ENCODE data around the gene PRKCE. TPM values are rescaled to one million over a fixed set of nuclear protein-coding genes. Genes with fewer than 3 reads are reported as not detected.

PRKCE gene
- total and polyA plus RNA-seq, 7 experiments from 2014 or later, result 1.4 to 37.9 (median 19.5) TPM

- no peak for ATAC-seq
- H3K36me3 Mint-ChIP-seq, result peaks cover 17 to 45% (median 32%) of the 10 kb centered on the region in 5 donors
- ChIA-PET CTCF (no interaction called here), POLR2A (no interaction called here)
- peaks cover 0 to 23% (median 0%) of the 10 kb centered on the region in 7 donors for H3K4me1 Mint-ChIP-seq
- H3K27me3 ChIP-seq (ENCODE audit: control insufficient read depth in 2 of 2, insufficient read depth in 2 of 2, low read length in 2 of 2), result no peaks in the 10 kb centered on the region
- H3K4me3 ChIP-seq (ENCODE audit: low read length), result no peak overlapping the region
- H3K27ac Mint-ChIP-seq, result no peak overlapping the region
- intact Hi-C loops (cut with micrococcal nuclease), result no loop called here
- no peaks in the 10 kb centered on the region for H3K27me3 Mint-ChIP-seq
- H3K36me3 ChIP-seq (ENCODE audit: control insufficient read depth in 2 of 3, insufficient read depth in 3 of 3, low read length in 3 of 3), result no peaks in the 10 kb centered on the region
- no peaks in the 10 kb centered on the region for H3K9me3 ChIP-seq (ENCODE audit: control insufficient read depth in 2 of 3, low read length in 3 of 3)
- no peak for DNase-seq
- H3K9me3 Mint-ChIP-seq, result peaks cover 3 to 29% (median 13%) of the 10 kb centered on the region in 11 donors
- H3K27ac ChIP-seq (ENCODE audit: low read depth, low read length), result no peak overlapping the region
- H3K4me1 ChIP-seq (ENCODE audit: control insufficient read depth in 2 of 2, insufficient read depth in 2 of 2, low read length in 2 of 2), result no peaks in the 10 kb centered on the region
- H3K4me3 Mint-ChIP-seq, result no peak overlapping the region
Observed at GRCh38 chr2:46101557-46102220, 450.2 kb downstream of the PRKCE start.

DNA sequence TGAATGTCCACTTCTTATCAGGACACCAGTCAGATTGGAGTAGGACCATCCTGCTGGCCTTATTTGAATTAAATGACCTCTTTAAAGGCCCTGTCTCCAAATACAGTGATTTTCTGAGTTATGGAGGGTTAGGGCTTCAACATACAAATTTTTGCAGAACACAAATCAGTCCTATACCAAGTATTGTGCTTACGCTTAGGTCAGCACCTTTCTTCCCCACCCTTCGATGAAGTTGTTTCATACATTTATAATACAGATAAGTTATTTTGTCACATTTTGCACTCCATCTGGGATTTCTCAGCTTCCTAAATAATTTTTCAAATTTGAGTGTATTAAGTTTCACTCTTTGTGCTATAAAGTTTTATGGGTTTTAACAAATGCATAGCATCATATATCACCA, 455.2 kb downstream of the PRKCE start:
- CTCF ChIA-PET, result interaction anchor here (0.6 kb wide), 1 partner anchor 43 kb away, joined by 6 read pairs; no protein-coding TSS in a partner anchor
- H3K27ac Mint-ChIP-seq, result no peak overlapping the region

GRCh38 chr2:46114996-46115395, 463.5 kb downstream of the PRKCE start:
- Histone ChIP-seq H3K9me3 (ENCODE audit: control insufficient read depth in 2 of 3, low read length in 3 of 3) (no peaks in the 10 kb centered on the region), H3K4me1 (ENCODE audit: control insufficient read depth in 2 of 2, insufficient read depth in 2 of 2, low read length in 2 of 2) (no peaks in the 10 kb centered on the region), H3K36me3 (ENCODE audit: control insufficient read depth in 2 of 3, insufficient read depth in 3 of 3, low read length in 3 of 3) (no peaks in the 10 kb centered on the region), H3K27me3 (ENCODE audit: control insufficient read depth in 2 of 2, insufficient read depth in 2 of 2, low read length in 2 of 2) (no peaks in the 10 kb centered on the region), H3K4me3 (ENCODE audit: low read length) (no peak overlapping the region), H3K27ac (ENCODE audit: low read depth, low read length) (no peak overlapping the region)
- ChIA-PET POLR2A (no interaction called here), CTCF (no interaction called here)
- Mint-ChIP-seq H3K27me3 (peaks cover 0 to 6% (median 0%) of the 10 kb centered on the region in 5 donors), H3K27ac (no peak overlapping the region), H3K9me3 (peaks cover 0 to 6% (median 2%) of the 10 kb centered on the region in 11 donors), H3K4me3 (no peak overlapping the region), H3K4me1 (peaks cover 0 to 7% (median 0%) of the 10 kb centered on the region in 7 donors), H3K36me3 (peaks cover 2 to 21% (median 6%) of the 10 kb centered on the region in 5 donors)
- no peak for ATAC-seq
- intact Hi-C loops (cut with micrococcal nuclease), result no loop called here
- DNase-seq, result no peak

More for the DNA sequence above, 455.2 kb downstream of the PRKCE start:
- no peak overlapping the region for H3K4me3 Mint-ChIP-seq
- no peaks in the 10 kb centered on the region for H3K4me1 Mint-ChIP-seq
- Histone ChIP-seq H3K4me1 (ENCODE audit: control insufficient read depth in 2 of 2, insufficient read depth in 2 of 2, low read length in 2 of 2) (no peaks in the 10 kb centered on the region), H3K9me3 (ENCODE audit: control insufficient read depth in 2 of 3, low read length in 3 of 3) (no peaks in the 10 kb centered on the region), H3K27ac (ENCODE audit: low read depth, low read length) (no peak overlapping the region), H3K27me3 (ENCODE audit: control insufficient read depth in 2 of 2, insufficient read depth in 2 of 2, low read length in 2 of 2) (no peaks in the 10 kb centered on the region), H3K36me3 (ENCODE audit: control insufficient read depth in 2 of 3, insufficient read depth in 3 of 3, low read length in 3 of 3) (no peaks in the 10 kb centered on the region), H3K4me3 (ENCODE audit: low read length) (no peak overlapping the region)
- ATAC-seq (no peak), DNase-seq (no peak)
- intact Hi-C loops (cut with micrococcal nuclease), result no loop called here
- peaks cover 3 to 29% (median 13%) of the 10 kb centered on the region in 11 donors for H3K9me3 Mint-ChIP-seq
- H3K27me3 Mint-ChIP-seq, result peaks cover 0 to 2% (median 0%) of the 10 kb centered on the region in 5 donors
- H3K36me3 Mint-ChIP-seq, result peaks cover 14 to 50% (median 30%) of the 10 kb centered on the region in 5 donors
- POLR2A ChIA-PET, result no interaction called here

DNA sequence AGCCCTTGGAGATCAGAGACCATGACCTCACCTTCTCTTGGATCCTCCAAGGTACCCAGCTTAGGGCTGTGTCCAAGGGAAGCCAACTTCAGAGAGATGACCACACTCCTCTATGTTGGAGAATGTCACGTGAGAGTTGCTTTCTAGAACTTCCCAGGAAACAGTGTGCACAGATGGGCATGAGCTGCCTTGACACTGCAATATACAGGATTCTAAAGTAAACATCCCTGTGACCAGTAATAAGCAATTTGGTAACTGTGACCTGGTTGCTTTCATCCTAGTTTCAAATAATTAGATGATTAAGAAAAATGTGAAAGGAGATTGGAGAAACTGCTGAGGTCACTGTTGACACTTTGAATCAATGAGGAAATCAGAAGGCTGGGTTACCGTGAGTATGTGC, 464.7 kb downstream of the PRKCE start:
- H3K36me3 Mint-ChIP-seq, result peaks cover 2 to 16% (median 6%) of the 10 kb centered on the region in 5 donors
- H3K27me3 ChIP-seq (ENCODE audit: control insufficient read depth in 2 of 2, insufficient read depth in 2 of 2, low read length in 2 of 2), result no peaks in the 10 kb centered on the region
- H3K9me3 Mint-ChIP-seq, result peaks cover 0 to 6% (median 2%) of the 10 kb centered on the region in 11 donors
- no peak overlapping the region for H3K4me3 ChIP-seq (ENCODE audit: low read length)
- ChIA-PET CTCF (no interaction called here), POLR2A (no interaction called here)
- no peaks in the 10 kb centered on the region for H3K36me3 ChIP-seq (ENCODE audit: control insufficient read depth in 2 of 3, insufficient read depth in 3 of 3, low read length in 3 of 3)
- DNase-seq, result no peak
- H3K9me3 ChIP-seq (ENCODE audit: control insufficient read depth in 2 of 3, low read length in 3 of 3), result no peaks in the 10 kb centered on the region
- H3K27ac Mint-ChIP-seq, result no peak overlapping the region
- peaks cover 0 to 17% (median 7%) of the 10 kb centered on the region in 7 donors for H3K4me1 Mint-ChIP-seq
- H3K4me1 ChIP-seq (ENCODE audit: control insufficient read depth in 2 of 2, insufficient read depth in 2 of 2, low read length in 2 of 2), result no peaks in the 10 kb centered on the region
- peaks cover 0 to 6% (median 0%) of the 10 kb centered on the region in 5 donors for H3K27me3 Mint-ChIP-seq
- intact Hi-C loops (cut with micrococcal nuclease), result no loop called here
- no peak for ATAC-seq
- no peak overlapping the region for H3K4me3 Mint-ChIP-seq
- no peak overlapping the region for H3K27ac ChIP-seq (ENCODE audit: low read depth, low read length)

- peaks cover 0 to 12% (median 5%) of the 10 kb centered on the region in 5 donors for H3K36me3 Mint-ChIP-seq
- peaks cover 0 to 4% (median 0%) of the 10 kb centered on the region in 5 donors for H3K27me3 Mint-ChIP-seq
- Histone ChIP-seq H3K27ac (ENCODE audit: low read depth, low read length) (no peak overlapping the region), H3K4me3 (ENCODE audit: low read length) (no peak overlapping the region), H3K9me3 (ENCODE audit: control insufficient read depth in 2 of 3, low read length in 3 of 3) (no peaks in the 10 kb centered on the region), H3K36me3 (ENCODE audit: control insufficient read depth in 2 of 3, insufficient read depth in 3 of 3, low read length in 3 of 3) (no peaks in the 10 kb centered on the region), H3K4me1 (ENCODE audit: control insufficient read depth in 2 of 2, insufficient read depth in 2 of 2, low read length in 2 of 2) (no peaks in the 10 kb centered on the region), H3K27me3 (ENCODE audit: control insufficient read depth in 2 of 2, insufficient read depth in 2 of 2, low read length in 2 of 2) (no peaks in the 10 kb centered on the region)
- ATAC-seq, result no peak
- no peak overlapping the region for H3K4me3 Mint-ChIP-seq
- no peak overlapping the region for H3K27ac Mint-ChIP-seq
- no peak for DNase-seq
- intact Hi-C loops (cut with micrococcal nuclease), result no loop called here
- H3K9me3 Mint-ChIP-seq, result peaks cover 0 to 6% (median 2%) of the 10 kb centered on the region in 11 donors
- peaks cover 0 to 17% (median 7%) of the 10 kb centered on the region in 7 donors for H3K4me1 Mint-ChIP-seq
- CTCF ChIA-PET, result no interaction called here
- POLR2A ChIA-PET, result no interaction called here
Observed at GRCh38 chr2:46116553-46116991, 465.1 kb downstream of the PRKCE start.

- no peak overlapping the region for H3K4me3 ChIP-seq (ENCODE audit: low read length)
- ATAC-seq (no peak), DNase-seq (no peak)
- peaks cover 0 to 3% (median 0%) of the 10 kb centered on the region in 11 donors for H3K9me3 Mint-ChIP-seq
- no peaks in the 10 kb centered on the region for H3K27me3 ChIP-seq (ENCODE audit: control insufficient read depth in 2 of 2, insufficient read depth in 2 of 2, low read length in 2 of 2)
- CTCF ChIA-PET, result no interaction called here
- no peaks in the 10 kb centered on the region for H3K9me3 ChIP-seq (ENCODE audit: control insufficient read depth in 2 of 3, low read length in 3 of 3)
- H3K4me1 Mint-ChIP-seq, result peaks cover 0 to 17% (median 7%) of the 10 kb centered on the region in 7 donors
- POLR2A ChIA-PET, result no interaction called here
- no peak overlapping the region for H3K4me3 Mint-ChIP-seq
- no peak overlapping the region for H3K27ac ChIP-seq (ENCODE audit: low read depth, low read length)
- intact Hi-C loops (cut with micrococcal nuclease), result no loop called here
- no peak overlapping the region for H3K27ac Mint-ChIP-seq
- H3K27me3 Mint-ChIP-seq, result peaks cover 0 to 4% (median 0%) of the 10 kb centered on the region in 5 donors
- no peaks in the 10 kb centered on the region for H3K36me3 ChIP-seq (ENCODE audit: control insufficient read depth in 2 of 3, insufficient read depth in 3 of 3, low read length in 3 of 3)
- H3K4me1 ChIP-seq (ENCODE audit: control insufficient read depth in 2 of 2, insufficient read depth in 2 of 2, low read length in 2 of 2), result no peaks in the 10 kb centered on the region
- H3K36me3 Mint-ChIP-seq, result peaks cover 0 to 7% (median 4%) of the 10 kb centered on the region in 5 donors
Observed at GRCh38 chr2:46117379-46117778, 465.9 kb downstream of the PRKCE start.

GRCh38 chr2:46117994-46118393, 466.5 kb downstream of the PRKCE start:
- Mint-ChIP-seq H3K27me3 (peaks cover 0 to 4% (median 0%) of the 10 kb centered on the region in 5 donors), H3K9me3 (peaks cover 0 to 2% (median 0%) of the 10 kb centered on the region in 11 donors), H3K27ac (no peak overlapping the region), H3K4me1 (peaks cover under 1 to 19% (median 7%) of the 10 kb centered on the region in 7 donors), H3K4me3 (no peak overlapping the region), H3K36me3 (peaks cover 0 to 7% (median 4%) of the 10 kb centered on the region in 5 donors)
- ChIA-PET CTCF (no interaction called here), POLR2A (no interaction called here)
- ATAC-seq (no peak), DNase-seq (no peak)
- Histone ChIP-seq H3K4me1 (ENCODE audit: control insufficient read depth in 2 of 2, insufficient read depth in 2 of 2, low read length in 2 of 2) (no peaks in the 10 kb centered on the region), H3K9me3 (ENCODE audit: control insufficient read depth in 2 of 3, low read length in 3 of 3) (no peaks in the 10 kb centered on the region), H3K36me3 (ENCODE audit: control insufficient read depth in 2 of 3, insufficient read depth in 3 of 3, low read length in 3 of 3) (no peaks in the 10 kb centered on the region), H3K4me3 (ENCODE audit: low read length) (no peak overlapping the region), H3K27ac (ENCODE audit: low read depth, low read length) (no peak overlapping the region), H3K27me3 (ENCODE audit: control insufficient read depth in 2 of 2, insufficient read depth in 2 of 2, low read length in 2 of 2) (no peaks in the 10 kb centered on the region)
- intact Hi-C loops (cut with micrococcal nuclease), result no loop called here
